ENCODE results near the gene MGAT3. TPM values are rescaled to one million over a fixed set of nuclear protein-coding genes. Genes with fewer than 3 reads are reported as not detected.

The MGAT3 gene
- total and polyA plus RNA-seq, 2 of the 8 experiments (the other 6 are each of a cell fraction or from before 2014, with no cell fraction given): 4.3 to 9.2 TPM

DNA sequence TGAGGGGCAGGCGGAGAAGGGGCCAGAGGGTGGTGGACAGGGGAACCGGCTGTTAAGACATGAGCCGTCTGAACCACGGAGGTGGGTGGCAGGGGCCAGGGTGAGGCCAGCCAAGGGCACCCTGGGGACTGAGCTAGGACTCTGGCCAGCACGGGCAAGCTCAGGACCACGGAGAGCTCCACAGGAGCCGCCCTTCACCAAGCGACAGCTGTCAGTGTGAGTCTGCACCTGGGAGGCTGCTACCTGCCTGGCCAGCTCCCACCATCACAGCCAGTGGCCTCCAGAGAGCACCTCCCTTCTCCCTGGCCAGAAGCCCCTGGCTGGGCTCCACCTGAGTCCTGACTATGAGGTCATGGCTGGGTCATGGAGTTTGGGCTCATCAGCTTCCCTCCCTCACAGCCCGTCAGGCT, 21.6 kb downstream of the MGAT3 start:
- no peak overlapping the region for H3K4me2 ChIP-seq (ENCODE audit: insufficient read depth in 1 of 2, low read depth in 2 of 2, low read length in 2 of 2)
- H3K4me1 ChIP-seq (replicated peaks in 1 of 4; ENCODE audit: control insufficient read depth in 3 of 4, insufficient read depth in 4 of 4, low read length in 3 of 4): peaks cover 4 to 15% (median 9%) of the 10 kb centered on the region in 4 experiments; a peak in 6 of 7 replicates
- H3K27me3 ChIP-seq (replicated peaks in 1 of 4; ENCODE audit: control insufficient read depth in 3 of 4, extremely low read depth in 1 of 4, insufficient read depth in 3 of 4, low read length in 3 of 4): no peaks in the 10 kb centered on the region; a peak in 1 of 7 replicates
- no peak overlapping the region for H2AFZ ChIP-seq (ENCODE audit: low read length)
- no peak overlapping the region for H2BK5ac ChIP-seq (ENCODE audit: low read depth, low read length)
- H4K8ac ChIP-seq (ENCODE audit: extremely low read depth, insufficient read depth, low read length): no peak overlapping the region
- no peak overlapping the region for H3K4ac ChIP-seq (replicated peaks; ENCODE audit: insufficient read length, low read depth, low read length)
- peaks cover 9 to 17% of the 10 kb centered on the region in 2 experiments for H4K20me1 ChIP-seq (replicated peaks in 1 of 2; ENCODE audit: control insufficient read depth in 1 of 2, insufficient read depth in 2 of 2, low read length in 2 of 2)
- H3K23me2 ChIP-seq (ENCODE audit: low read depth, low read length): no peaks in the 10 kb centered on the region
- H2BK12ac ChIP-seq (ENCODE audit: low read depth, low read length): no peak overlapping the region
- no peak overlapping the region for H4K5ac ChIP-seq (ENCODE audit: insufficient read length, low read depth, low read length)
- POLR2A ChIA-PET (ENCODE audit: partially characterized antibody): interaction anchor here (0.7 to 2.0 kb wide), 8 partner anchors 10 to 164 kb away, joined by 3 to 7 read pairs (median 4); partner anchors contain the start of gene RPL3
- no peaks in the 10 kb centered on the region for H3K9me3 ChIP-seq (ENCODE audit: insufficient read depth in 2 of 2, low read depth in 1 of 2, low read length in 1 of 2)
- DNase-seq (ENCODE audit: low read depth in 1 of 2, low spot score in 2 of 2) (peak in 1 of 2 experiments; percentile 85), FAIRE-seq (no peak)
- no peak overlapping the region for H3K18ac ChIP-seq (ENCODE audit: extremely low read depth, low read length)
- no peak overlapping the region for H3K9ac ChIP-seq (replicated peaks in 1 of 4; ENCODE audit: extremely low read depth in 1 of 4, low read depth in 3 of 4, low read length in 3 of 4)
- H3K23ac ChIP-seq (ENCODE audit: insufficient read length): no peak overlapping the region
- WGBS, 2 experiments (ENCODE audit: extremely low coverage in 1 of 2, insufficient coverage in 1 of 2, insufficient read length in 1 of 2, insufficient replicate concordance in 2 of 2, low coverage in 1 of 2, low lambda C conversion rate in 2 of 2, missing lambda C conversion rate in 1 of 2): 71% methylated on average over 8 of the region's 9 CpGs; no CpG with 5 or more reads in 1 of the 2 experiments
- no peak overlapping the region for H3K27ac ChIP-seq (ENCODE audit: low read depth, low read length)
- H2AK5ac ChIP-seq (ENCODE audit: low read depth, low read length): no peak overlapping the region
- H2BK15ac ChIP-seq (ENCODE audit: low read length): no peak overlapping the region
- H3K4me3 ChIP-seq (ENCODE audit: extremely low read depth in 1 of 4, insufficient read depth in 2 of 4, low read depth in 3 of 4, low read length in 4 of 4): no peak overlapping the region
- peaks cover 3% of the 10 kb centered on the region for H3K79me1 ChIP-seq (ENCODE audit: low read depth, low read length)
- H2BK120ac ChIP-seq (replicated peaks; ENCODE audit: low read depth, low read length): no peak overlapping the region
- no peak overlapping the region for H3K14ac ChIP-seq (ENCODE audit: insufficient read length)
- CTCF ChIA-PET (ENCODE audit: partially characterized antibody): interaction anchor here (0.7 to 11.1 kb wide), 12 partner anchors 11 to 129 kb away, joined by 3 to 120 read pairs (median 4); no protein-coding TSS in a partner anchor
- H2BK20ac ChIP-seq (ENCODE audit: low read length): no peak overlapping the region
- H4K91ac ChIP-seq (replicated peaks; ENCODE audit: insufficient read length, low read length): no peak overlapping the region
- no peaks in the 10 kb centered on the region for H3K36me3 ChIP-seq (ENCODE audit: control insufficient read depth in 2 of 4, insufficient read depth in 4 of 4, low read length in 3 of 4)
- H3K79me2 ChIP-seq (ENCODE audit: control insufficient read depth in 1 of 2, insufficient read depth in 2 of 2, low read length in 2 of 2): no peaks in the 10 kb centered on the region
- H3K56ac ChIP-seq (replicated peaks; ENCODE audit: insufficient read length, low read depth, low read length): no peak overlapping the region
- TF ChIP-seq CEBPB (IDR thresholded peaks at IDR 0.05; ENCODE audit: low read depth, low read length) (no peak), CREB1 (IDR thresholded peaks at IDR 0.05) (no peak)

Data from H1 (cell line).